Activated naive CD8-positive, alpha-beta T cell treated with anti-CD3 and anti-CD28 coated beads, Interleukin-2, amount 10 ng/mL, durations not matched to agents 7 days and 5 days (primary cell): Measurements from ENCODE around the gene PIK3AP1. TPM values are rescaled to one million over a fixed set of nuclear protein-coding genes. Genes with fewer than 3 reads are reported as not detected.
"Not testable (repeated sequence)": the region's sequence is repeated elsewhere in the genome, so short reads cannot be mapped to it uniquely, and the experiment has no call there.

Source experiments
- ATAC-seq: fragments of 150-1000 bp; cut with Tn5 transposase; one replicate; pipeline ENCODE4 v1.10.0; 2021; ENCODE audit warnings: low read depth, moderate library complexity
- POLR2A ChIA-PET: fragments of 350-600 bp; sonication (Branson Sonifier 250); formaldehyde crosslinking; loops from one replicate; lab custom pipeline; 2021; ENCODE audit warnings: antibody characterized with exemption; lab: Charles Lee
- DNase-seq: peaks from one replicate; pipeline ENCODE4 v3.0.0; 2021
- H3K27ac Mint-ChIP-seq: one replicate; pipeline ENCODE4 v1.8.0; 2022; ENCODE audit warnings: mild to moderate bottlenecking, mixed read lengths
- H3K27me3 Mint-ChIP-seq: one replicate; pipeline ENCODE4 v1.8.0; 2022; ENCODE audit warnings: mild to moderate bottlenecking, moderate library complexity, mixed read lengths
- H3K36me3 Mint-ChIP-seq: one replicate; pipeline ENCODE4 v1.8.0; 2021; ENCODE audit warnings: mild to moderate bottlenecking, mixed read lengths
- H3K4me1 Mint-ChIP-seq: one replicate; pipeline ENCODE4 v1.8.0; 2021; ENCODE audit warnings: mixed read lengths
- H3K4me3 Mint-ChIP-seq: one replicate; pipeline ENCODE4 v1.8.0; 2022; ENCODE audit warnings: mild to moderate bottlenecking, moderate library complexity, mixed read lengths
- H3K9me3 Mint-ChIP-seq: one replicate; pipeline ENCODE4 v1.8.0; 2021; ENCODE audit warnings: mixed read lengths
- total RNA-seq, 2 experiments: library from RNA; stranded (reverse); gene quantifications; one replicate each; pipeline ENCODE4 v1.2.3, GENCODE V29; 2021

PIK3AP1 gene
- 1 to 10 TPM; 5.3 to 7.4 TPM for total RNA-seq

- Mint-ChIP-seq H3K27me3 (peaks cover 8% of the 10 kb centered on the region), H3K36me3 (no peaks in the 10 kb centered on the region), H3K9me3 (no peaks in the 10 kb centered on the region), H3K27ac (peak within 1 kb of the TSS; percentile 81), H3K4me3 (peak within 1 kb of the TSS; percentile 97), H3K4me1 (peaks cover 28% of the 10 kb centered on the region)
- POLR2A ChIA-PET, result no interaction called here
- DNase-seq, result peak; percentile 73
- ATAC-seq, result peak; percentile 70
Observed at GRCh38 chr10:96720422-96721206, at the start of gene PIK3AP1. PIK3AP1 (minus strand) TSS chr10:96720514; CDS start chr10:96720394, 120 bp downstream.

GRCh38 chr10:96768136-96768535, 47.8 kb upstream of the PIK3AP1 start:
- DNase-seq, result no peak
- Mint-ChIP-seq H3K27ac (no peak overlapping the region), H3K9me3 (peaks cover 6% of the 10 kb centered on the region), H3K4me3 (no peak overlapping the region), H3K36me3 (no peaks in the 10 kb centered on the region), H3K27me3 (peaks cover 10% of the 10 kb centered on the region), H3K4me1 (peaks cover 6% of the 10 kb centered on the region)
- POLR2A ChIA-PET, result no interaction called here
- no peak for ATAC-seq

GRCh38 chr10:96767611-96768010, 47.3 kb upstream of the PIK3AP1 start:
- Mint-ChIP-seq H3K4me1 (peaks cover 6% of the 10 kb centered on the region), H3K4me3 (no peak overlapping the region), H3K27me3 (peaks cover 12% of the 10 kb centered on the region), H3K27ac (no peak overlapping the region), H3K9me3 (peaks cover 5% of the 10 kb centered on the region), H3K36me3 (no peaks in the 10 kb centered on the region)
- ATAC-seq (no peak), DNase-seq (no peak)
- POLR2A ChIA-PET, result no interaction called here

- H3K9me3 Mint-ChIP-seq, result no peaks in the 10 kb centered on the region
- peak; percentile 93 for ATAC-seq
- DNase-seq, result peak; percentile 79
- POLR2A ChIA-PET, result no interaction called here
- peaks cover 15% of the 10 kb centered on the region for H3K27me3 Mint-ChIP-seq
- H3K4me3 Mint-ChIP-seq, result no peak overlapping the region
- peaks cover 6% of the 10 kb centered on the region for H3K4me1 Mint-ChIP-seq
- H3K27ac Mint-ChIP-seq, result no peak overlapping the region
- no peaks in the 10 kb centered on the region for H3K36me3 Mint-ChIP-seq
Observed at GRCh38 chr10:96765406-96766240, 45.3 kb upstream of the PIK3AP1 start.

GRCh38 chr10:96764425-96765060, 44.2 kb upstream of the PIK3AP1 start:
- POLR2A ChIA-PET, result no interaction called here
- Mint-ChIP-seq H3K27me3 (peaks cover 12% of the 10 kb centered on the region), H3K4me3 (no peak overlapping the region), H3K27ac (no peak overlapping the region), H3K9me3 (no peaks in the 10 kb centered on the region), H3K36me3 (no peaks in the 10 kb centered on the region), H3K4me1 (peaks cover 6% of the 10 kb centered on the region)
- ATAC-seq (no peak), DNase-seq (no peak)

GRCh38 chr10:96758423-96758822, 38.1 kb upstream of the PIK3AP1 start:
- peaks cover 8% of the 10 kb centered on the region for H3K4me1 Mint-ChIP-seq
- DNase-seq (no peak), ATAC-seq (no peak)
- no peak overlapping the region for H3K4me3 Mint-ChIP-seq
- no peaks in the 10 kb centered on the region for H3K36me3 Mint-ChIP-seq
- no peaks in the 10 kb centered on the region for H3K9me3 Mint-ChIP-seq
- no peak overlapping the region for H3K27ac Mint-ChIP-seq
- POLR2A ChIA-PET, result no interaction called here
- peaks cover 17% of the 10 kb centered on the region for H3K27me3 Mint-ChIP-seq

GRCh38 chr10:96756111-96756903, 36.0 kb upstream of the PIK3AP1 start:
- H3K36me3 Mint-ChIP-seq, result no peaks in the 10 kb centered on the region
- ATAC-seq (no peak), DNase-seq (no peak)
- no peaks in the 10 kb centered on the region for H3K9me3 Mint-ChIP-seq
- peaks cover 14% of the 10 kb centered on the region for H3K27me3 Mint-ChIP-seq
- H3K4me3 Mint-ChIP-seq, result no peak overlapping the region
- peaks cover 8% of the 10 kb centered on the region for H3K4me1 Mint-ChIP-seq
- H3K27ac Mint-ChIP-seq, result no peak overlapping the region
- POLR2A ChIA-PET, result no interaction called here

- Mint-ChIP-seq H3K4me1 (peaks cover 8% of the 10 kb centered on the region), H3K9me3 (no peaks in the 10 kb centered on the region), H3K27me3 (peaks cover 14% of the 10 kb centered on the region), H3K36me3 (no peaks in the 10 kb centered on the region), H3K27ac (no peak overlapping the region), H3K4me3 (no peak overlapping the region)
- DNase-seq (no peak), ATAC-seq (no peak)
- POLR2A ChIA-PET, result no interaction called here
Observed at GRCh38 chr10:96753956-96754355, 33.6 kb upstream of the PIK3AP1 start.

GRCh38 chr10:96752375-96752774, 32.1 kb upstream of the PIK3AP1 start:
- ATAC-seq, result no peak
- Mint-ChIP-seq H3K4me3 (no peak overlapping the region), H3K27ac (no peak overlapping the region), H3K36me3 (no peaks in the 10 kb centered on the region), H3K4me1 (peaks cover 8% of the 10 kb centered on the region), H3K27me3 (peaks cover 14% of the 10 kb centered on the region), H3K9me3 (no peaks in the 10 kb centered on the region)
- POLR2A ChIA-PET, result no interaction called here
- DNase-seq, result no peak

- H3K36me3 Mint-ChIP-seq, H3K4me1 Mint-ChIP-seq, H3K27ac Mint-ChIP-seq, POLR2A ChIA-PET, H3K4me3 Mint-ChIP-seq, ATAC-seq, H3K9me3 Mint-ChIP-seq, DNase-seq: not testable (repeated sequence)
- H3K27me3 Mint-ChIP-seq, result peaks cover 16% of the 10 kb centered on the region
Observed at GRCh38 chr10:96750316-96750715, 30.0 kb upstream of the PIK3AP1 start.

- Mint-ChIP-seq H3K36me3 (no peaks in the 10 kb centered on the region), H3K9me3 (no peaks in the 10 kb centered on the region), H3K27me3 (peaks cover 2% of the 10 kb centered on the region), H3K4me1 (peaks cover 15% of the 10 kb centered on the region), H3K27ac (peak overlapping the region; percentile 76), H3K4me3 (peak overlapping the region; percentile 57)
- ATAC-seq (peak; percentile 73), DNase-seq (no peak)
- POLR2A ChIA-PET, result interaction anchor here (0.7 kb wide), 2 partner anchors 95 to 383 kb away, joined by 3 read pairs; no protein-coding TSS in a partner anchor
Observed at GRCh38 chr10:96747734-96748550, 27.6 kb upstream of the PIK3AP1 start.

- Mint-ChIP-seq H3K27ac (no peak overlapping the region), H3K9me3 (no peaks in the 10 kb centered on the region), H3K4me1 (peaks cover 15% of the 10 kb centered on the region), H3K36me3 (no peaks in the 10 kb centered on the region), H3K4me3 (no peak overlapping the region), H3K27me3 (peaks cover 6% of the 10 kb centered on the region)
- POLR2A ChIA-PET, result no interaction called here
- DNase-seq, result no peak
- no peak for ATAC-seq
Observed at GRCh38 chr10:96746503-96746902, 26.2 kb upstream of the PIK3AP1 start.
